Sciatic nerve (tissue), 2 donors: ENCODE data around the gene AP2S1. TPM values are rescaled to one million over a fixed set of nuclear protein-coding genes. Genes with fewer than 3 reads are reported as not detected.
"Not testable (repeated sequence)": the region's sequence is repeated elsewhere in the genome, so short reads cannot be mapped to it uniquely, and the experiment has no call there.

Experiments
- ATAC-seq: fragments of 200-7000 bp; cut with Tn5 transposase; one replicate; pipeline ENCODE4 v1.9.1; 2020; ENCODE audit warnings: mild to moderate bottlenecking, moderate library complexity
- DNase-seq: peaks from one replicate; pipeline ENCODE4 v3.0.0-alpha.2; 2020; ENCODE audit warnings: low spot score
- intact Hi-C: fragments of 100-400 bp; cut with DNase I; formaldehyde crosslinking; loops from one replicate; pipeline ENCODE4 v1.14.2; 2022
- total RNA-seq: library from RNA; stranded (reverse); fragmentation: NEBNext Ultra II Directional; extraction: Animal tissue kit (Norgen Biotek cat#: 25700); gene quantifications from one replicate; pipeline ENCODE4 v1.2.1, GENCODE V29; 2021
- donor health status: DM: no; HTN: no; CAD: no.
- donor health status: DM: no; HTN: no; CAD: no.

Gene AP2S1
- total RNA-seq, 1 donor from 2014 or later = 59.7 TPM

GRCh38 chr19:46818812-46819211 is 31.8 kb downstream of the AP2S1 start:
- intact Hi-C loops = no loop called here
- ATAC-seq = no peak
- DNase-seq = no peak

GRCh38 chr19:46815833-46816627 is 34.6 kb downstream of the AP2S1 start:
- ATAC-seq (no peak), DNase-seq (no peak)
- intact Hi-C loops = no loop called here

GRCh38 chr19:46813839-46814358 is 36.7 kb downstream of the AP2S1 start:
- ATAC-seq (peak; percentile 95), DNase-seq (peak; percentile 90)
- intact Hi-C loops = no loop called here

- intact Hi-C loops = no loop called here
- peak; percentile 59 for DNase-seq
Observed at GRCh38 chr19:46812977-46813838, 37.4 kb downstream of the AP2S1 start.

GRCh38 chr19:46809534-46810272 is 40.9 kb downstream of the AP2S1 start:
- DNase-seq = no peak
- intact Hi-C loops = no loop called here
- ATAC-seq = no peak

More at GRCh38 chr19:46812977-46813838, 37.4 kb downstream of the AP2S1 start:
- ATAC-seq = peak; percentile 76

- peak; percentile 60 for ATAC-seq
- intact Hi-C loops = no loop called here
Observed at GRCh38 chr19:46806656-46807055, 44.0 kb downstream of the AP2S1 start.

GRCh38 chr19:46804432-46804831 is 46.2 kb downstream of the AP2S1 start:
- ATAC-seq, intact Hi-C loops, DNase-seq: not testable (repeated sequence)

More at GRCh38 chr19:46806656-46807055, 44.0 kb downstream of the AP2S1 start:
- no peak for DNase-seq

GRCh38 chr19:46803555-46803954 is 47.1 kb downstream of the AP2S1 start:
- no peak for DNase-seq
- no peak for ATAC-seq
- intact Hi-C loops = no loop called here

GRCh38 chr19:46802152-46802551 is 48.5 kb downstream of the AP2S1 start:
- intact Hi-C loops = no loop called here
- ATAC-seq = no peak

GRCh38 chr19:46798713-46799112 is 51.9 kb downstream of the AP2S1 start:
- intact Hi-C loops = no loop called here
- ATAC-seq = no peak
- no peak for DNase-seq

More at GRCh38 chr19:46802152-46802551, 48.5 kb downstream of the AP2S1 start:
- DNase-seq = no peak

GRCh38 chr19:46797881-46798280 is 52.8 kb downstream of the AP2S1 start:
- intact Hi-C loops = no loop called here
- no peak for DNase-seq
- ATAC-seq = no peak

- ATAC-seq (no peak), DNase-seq (no peak)
- intact Hi-C loops = no loop called here
Observed at GRCh38 chr19:46791944-46792343, 58.7 kb downstream of the AP2S1 start.

GRCh38 chr19:46789371-46789770 is 61.3 kb downstream of the AP2S1 start:
- no peak for DNase-seq
- no peak for ATAC-seq
- intact Hi-C loops = no loop called here

- ATAC-seq = no peak
- DNase-seq = no peak
- intact Hi-C loops = no loop called here
Observed at GRCh38 chr19:46788968-46789338, 61.7 kb downstream of the AP2S1 start.

GRCh38 chr19:46788262-46788967 is 62.2 kb downstream of the AP2S1 start, which contains the start of gene SLC1A5:
Gene SLC1A5, minus strand, starts transcription at chr19:46788594. Its CDS starts 629 bp downstream, at chr19:46787965.
- DNase-seq (peak; percentile 99), ATAC-seq (peak; percentile 95)
- intact Hi-C loops = no loop called here
